SJCRH30 (cell line): ENCODE data around the gene GP1BA. TPM values are rescaled to one million over a fixed set of nuclear protein-coding genes. Genes with fewer than 3 reads are reported as not detected.
"Not testable (repeated sequence)": the region's sequence is repeated elsewhere in the genome, so short reads cannot be mapped to it uniquely, and the experiment has no call there.

Experiments used
- DNase-seq, 2 experiments: peaks; one replicate each; pipeline ENCODE4 v3.0.0-alpha.2; 2015 to 2020
- H3K27ac ChIP-seq: fragments of 250-450 bp; sonication (Bioruptor Pico); 2 replicates; pipeline ENCODE4 v1.5.1; 2020; ENCODE audit warnings: mild to moderate bottlenecking, moderate library complexity
- H3K27me3 ChIP-seq: fragments of 250-450 bp; sonication (Bioruptor Pico); 2 replicates; pipeline ENCODE4 v1.5.1; 2020; ENCODE audit warnings: mild to moderate bottlenecking, moderate library complexity
- H3K36me3 ChIP-seq: fragments of 250-450 bp; sonication (Bioruptor Pico); 2 replicates; pipeline ENCODE4 v1.5.1; 2020; ENCODE audit warnings: mild to moderate bottlenecking, moderate library complexity
- H3K4me1 ChIP-seq: fragments of 250-450 bp; sonication (Bioruptor Pico); 2 replicates; pipeline ENCODE4 v1.5.1; 2020; ENCODE audit warnings: mild to moderate bottlenecking, moderate library complexity
- H3K4me3 ChIP-seq: fragments of 250-450 bp; sonication (Bioruptor Pico); 2 replicates; pipeline ENCODE4 v1.5.1; 2020; ENCODE audit warnings: mild to moderate bottlenecking, moderate library complexity
- H3K9me3 ChIP-seq: fragments of 250-450 bp; sonication (Bioruptor Pico); replicated peaks from 2 replicates; pipeline ENCODE4 v1.5.1; 2020; ENCODE audit warnings: mild to moderate bottlenecking, moderate library complexity
- total RNA-seq: library from RNA; depleted of rRNA; stranded (reverse); fragments of >200 nt; shearing (Covaris generic); gene quantifications from 2 replicates; pipeline ENCODE4 v1.2.3, GENCODE V29; 2014

GP1BA gene
- total RNA-seq, 1 experiment from 2014 or later: not detected

DNA sequence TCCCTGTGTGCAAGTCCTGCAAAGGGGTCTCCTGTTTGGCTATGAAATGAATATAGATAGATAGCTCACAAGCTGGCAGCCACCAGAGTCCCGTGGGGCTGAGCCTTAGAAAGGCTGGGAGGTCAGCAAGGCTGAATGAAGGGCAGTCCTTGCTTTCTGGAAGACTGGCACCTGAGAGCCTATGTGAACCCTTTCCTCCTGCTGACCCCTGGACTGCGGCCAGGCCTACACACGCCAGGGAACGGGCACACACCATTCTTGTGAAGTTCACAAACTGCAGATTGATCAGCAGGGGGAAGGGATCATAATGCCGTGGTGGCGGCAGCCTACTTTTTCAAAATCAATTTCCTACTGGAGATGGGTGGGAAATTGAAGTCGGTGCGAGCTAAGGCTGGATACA lies 33.7 kb upstream of the GP1BA start:
- Histone ChIP-seq H3K4me3 (no peak overlapping the region), H3K4me1 (peaks cover 6% of the 10 kb centered on the region), H3K36me3 (no peaks in the 10 kb centered on the region), H3K27ac (no peak overlapping the region), H3K27me3 (no peaks in the 10 kb centered on the region), H3K9me3 (no peaks in the 10 kb centered on the region)
- no peak for DNase-seq

DNA sequence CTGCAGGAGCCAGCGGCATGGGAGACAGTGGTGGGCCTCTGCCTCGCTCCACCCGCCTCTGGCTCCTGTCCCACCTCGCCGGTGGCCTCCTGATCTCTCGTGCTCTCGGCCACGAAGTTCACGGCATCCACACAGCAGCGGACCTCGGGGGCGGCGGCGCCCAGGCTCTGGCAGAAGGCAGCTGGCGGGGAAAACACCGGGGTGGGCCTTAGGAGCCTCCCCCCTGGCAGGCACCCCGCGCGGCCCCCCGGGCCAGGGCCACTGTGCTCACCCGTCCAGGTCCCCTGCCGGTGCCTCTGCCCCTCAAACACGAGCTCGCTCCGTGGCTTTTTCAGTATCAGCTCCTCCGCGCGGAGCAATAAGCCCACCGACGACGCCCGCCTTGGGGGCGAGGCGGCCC lies 33.1 kb upstream of the GP1BA start:
- no peak for DNase-seq
- Histone ChIP-seq H3K4me1 (peaks cover 6% of the 10 kb centered on the region), H3K9me3 (no peaks in the 10 kb centered on the region), H3K27ac (no peak overlapping the region), H3K36me3 (no peaks in the 10 kb centered on the region), H3K4me3 (no peak overlapping the region), H3K27me3 (no peaks in the 10 kb centered on the region)

DNA sequence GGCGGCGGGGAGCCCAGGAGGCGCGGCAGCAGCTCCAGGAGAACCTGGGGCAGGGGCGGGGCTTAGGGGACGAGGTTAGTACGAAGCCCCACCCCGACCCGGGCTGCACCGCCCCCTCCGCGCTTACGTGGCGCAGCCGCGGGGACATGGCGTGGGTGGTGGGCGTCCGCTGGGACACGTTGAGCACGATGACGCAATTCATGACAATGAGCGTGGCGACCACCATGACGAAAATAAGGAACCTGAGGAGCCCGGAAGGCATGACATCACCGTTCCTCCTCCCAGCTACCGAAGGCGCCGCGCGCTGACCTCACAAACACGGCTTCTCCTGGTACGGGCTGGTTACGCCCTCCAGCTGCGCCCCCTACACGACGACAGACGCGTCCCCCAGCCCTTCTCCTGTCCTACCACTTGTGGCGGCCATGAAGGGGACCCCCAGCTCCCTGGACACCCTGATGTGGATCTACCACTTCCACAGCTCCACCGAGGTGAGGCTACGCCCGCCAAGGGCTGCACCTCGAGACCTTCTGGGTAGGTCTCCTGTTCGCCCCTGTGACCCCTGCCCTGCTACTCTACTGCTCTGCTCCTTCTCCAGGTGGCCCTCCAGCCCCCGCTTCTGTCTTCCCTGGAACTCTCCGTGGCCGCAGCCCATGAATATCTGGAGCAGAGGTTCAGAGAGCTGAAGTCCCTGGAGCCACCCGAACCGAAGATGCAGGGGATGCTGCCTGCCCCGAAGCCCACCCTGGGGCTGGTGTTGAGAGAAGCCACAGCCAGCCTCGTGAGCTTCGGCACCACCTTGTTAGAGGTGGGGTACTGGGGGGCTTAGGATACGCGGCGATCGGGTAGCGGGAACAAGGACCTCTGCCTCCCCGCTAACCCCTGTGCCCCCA lies 32.5 kb upstream of the GP1BA start, which contains the start of gene C17orf107:
C17orf107 (plus strand) TSS at position 196 of the 890 bp plus-strand sequence; CDS start at position 423, 227 bp downstream.
- H3K4me3 ChIP-seq: no peak within 1 kb of the TSS
- peaks cover 6% of the 10 kb centered on the region for H3K4me1 ChIP-seq
- DNase-seq: no peak
- no peaks in the 10 kb centered on the region for H3K36me3 ChIP-seq
- no peak within 1 kb of the TSS for H3K27ac ChIP-seq
- H3K27me3 ChIP-seq: no peaks in the 10 kb centered on the region
- H3K9me3 ChIP-seq: no peaks in the 10 kb centered on the region

DNA sequence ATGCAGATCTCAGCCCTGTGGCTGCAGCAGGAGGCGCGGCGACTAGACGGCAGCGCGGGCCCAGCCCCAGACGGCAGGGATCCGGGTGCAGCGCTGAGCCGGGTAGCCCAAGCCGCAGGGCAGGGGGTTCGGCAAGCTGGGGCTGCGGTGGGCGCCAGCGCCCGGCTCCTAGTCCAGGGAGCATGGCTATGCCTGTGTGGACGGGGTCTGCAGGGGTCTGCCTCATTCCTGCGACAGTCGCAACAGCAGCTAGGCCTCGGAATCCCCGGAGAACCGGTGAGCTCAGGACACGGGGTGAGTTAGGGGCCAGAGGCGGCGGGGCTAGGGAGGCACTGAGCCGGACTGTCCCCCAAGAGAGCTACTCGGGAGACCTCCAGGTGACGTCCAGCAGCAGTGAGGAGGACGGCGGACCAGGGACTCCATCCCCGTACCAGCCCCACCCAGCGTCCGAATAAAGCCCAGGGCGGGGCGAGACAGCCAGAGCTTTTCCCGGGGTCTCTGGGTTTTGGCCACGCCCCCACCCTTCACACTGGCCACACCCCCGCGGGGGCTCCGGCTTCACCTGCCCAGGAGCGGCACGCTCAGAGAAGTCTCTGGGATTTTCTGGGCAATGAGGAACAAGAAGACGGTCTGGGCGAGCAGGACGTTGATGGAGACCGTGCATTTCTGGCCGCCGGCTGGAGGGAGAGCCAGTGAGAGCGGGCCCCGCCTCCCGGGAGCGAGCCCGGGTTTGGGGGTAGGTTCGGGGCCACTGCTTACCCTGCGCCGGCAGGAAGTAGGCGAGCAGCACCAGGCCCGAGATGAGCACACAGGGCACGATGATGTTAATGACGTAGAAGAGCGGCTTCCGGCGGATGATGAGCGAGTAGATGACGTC lies 31.6 kb upstream of the GP1BA start:
- DNase-seq: no peak
- Histone ChIP-seq H3K9me3 (no peaks in the 10 kb centered on the region), H3K4me3 (no peak overlapping the region), H3K27ac (no peak overlapping the region), H3K36me3 (no peaks in the 10 kb centered on the region), H3K4me1 (peaks cover 6% of the 10 kb centered on the region), H3K27me3 (no peaks in the 10 kb centered on the region)

DNA sequence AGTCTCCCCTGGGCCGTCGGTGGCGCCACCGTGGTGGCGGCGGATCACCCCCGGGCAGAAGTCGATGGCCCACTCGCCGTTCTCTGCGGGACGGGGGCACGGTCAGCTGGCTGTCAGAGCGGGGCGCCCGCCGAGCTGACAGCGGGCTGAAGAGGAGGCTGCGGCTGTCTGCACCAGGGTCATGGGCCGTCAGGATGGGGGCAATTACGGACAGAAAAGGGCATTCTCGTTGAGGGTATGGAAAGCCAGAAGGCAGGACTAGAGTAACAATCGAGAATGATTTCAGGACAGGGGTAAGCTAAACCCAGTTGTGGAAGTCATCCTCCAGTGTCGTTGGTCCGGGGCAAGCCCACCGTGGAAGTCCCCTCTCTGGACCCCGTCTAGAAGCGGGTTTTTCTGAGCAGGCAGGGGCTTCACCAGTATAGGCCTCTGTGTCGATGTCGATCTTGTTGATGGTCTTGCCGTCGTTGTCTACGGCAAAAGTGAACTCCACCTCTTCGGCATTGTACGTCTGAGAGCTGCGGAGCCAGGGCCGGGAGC lies 30.9 kb upstream of the GP1BA start:
- Histone ChIP-seq H3K4me1 (peaks cover 6% of the 10 kb centered on the region), H3K4me3 (no peak overlapping the region), H3K9me3 (no peaks in the 10 kb centered on the region), H3K27me3 (no peaks in the 10 kb centered on the region), H3K36me3 (no peaks in the 10 kb centered on the region), H3K27ac (no peak overlapping the region)
- no peak for DNase-seq

DNA sequence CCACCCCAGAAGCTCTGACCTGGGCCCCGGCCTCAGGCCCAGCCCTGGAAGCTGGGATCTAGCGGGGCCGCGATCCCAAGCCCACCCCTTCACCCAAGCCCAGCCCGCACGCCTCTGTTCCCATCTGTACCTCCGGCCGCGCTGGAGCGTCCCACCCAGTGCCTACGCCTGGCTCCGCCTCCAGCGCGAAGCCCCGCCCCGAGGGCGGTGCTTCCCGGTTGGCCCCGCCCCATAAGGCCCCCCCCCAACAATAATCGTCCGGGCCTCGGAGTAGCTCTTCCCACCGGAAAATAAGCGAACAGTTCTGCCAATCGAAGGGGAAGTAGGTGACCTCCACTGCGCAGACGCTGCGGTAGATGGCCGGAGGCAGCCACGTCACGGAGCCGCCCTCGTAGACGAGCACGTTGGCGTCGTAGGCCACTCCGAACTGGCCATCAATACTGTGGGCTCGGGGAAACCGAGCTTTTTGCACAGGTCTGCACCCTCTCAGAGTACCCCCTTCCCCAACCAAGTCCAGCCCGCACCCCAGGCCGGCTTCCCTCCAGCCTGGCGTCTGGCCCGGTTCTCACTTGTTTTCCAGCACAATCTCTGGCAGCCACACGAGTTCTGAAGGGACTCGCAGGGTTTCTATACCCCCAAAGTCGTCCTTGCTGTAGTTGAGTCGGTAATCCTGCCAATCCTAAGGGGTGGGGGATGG lies 30.3 kb upstream of the GP1BA start:
- Histone ChIP-seq H3K27ac (no peak overlapping the region), H3K4me1 (peaks cover 6% of the 10 kb centered on the region), H3K36me3 (no peaks in the 10 kb centered on the region), H3K27me3 (no peaks in the 10 kb centered on the region), H3K4me3 (no peak overlapping the region), H3K9me3 (no peaks in the 10 kb centered on the region)
- DNase-seq: no peak

DNA sequence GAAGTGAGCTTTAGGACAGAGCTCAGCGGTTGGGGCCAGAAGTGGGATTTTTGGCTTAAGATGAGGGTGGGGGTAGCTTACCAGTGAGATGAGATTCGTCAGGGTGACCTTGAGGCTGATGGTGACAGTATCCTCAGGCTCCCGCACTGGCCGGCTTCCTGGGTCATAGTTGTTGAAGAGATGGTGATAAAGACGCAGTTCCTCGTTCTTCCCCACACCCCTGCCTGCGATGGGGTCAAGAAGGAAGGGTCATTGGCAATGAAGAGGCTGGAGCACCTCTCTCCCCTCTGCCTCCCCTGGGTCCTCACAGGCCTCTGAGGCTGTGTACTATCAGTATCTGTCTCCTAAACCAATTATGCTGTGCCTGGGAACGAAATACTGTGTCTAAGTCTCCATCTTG lies 29.5 kb upstream of the GP1BA start:
- Histone ChIP-seq H3K27ac (no peak overlapping the region), H3K4me1 (peaks cover 6% of the 10 kb centered on the region), H3K36me3 (no peaks in the 10 kb centered on the region), H3K9me3 (no peaks in the 10 kb centered on the region), H3K4me3 (no peak overlapping the region), H3K27me3 (no peaks in the 10 kb centered on the region)
- DNase-seq: no peak

DNA sequence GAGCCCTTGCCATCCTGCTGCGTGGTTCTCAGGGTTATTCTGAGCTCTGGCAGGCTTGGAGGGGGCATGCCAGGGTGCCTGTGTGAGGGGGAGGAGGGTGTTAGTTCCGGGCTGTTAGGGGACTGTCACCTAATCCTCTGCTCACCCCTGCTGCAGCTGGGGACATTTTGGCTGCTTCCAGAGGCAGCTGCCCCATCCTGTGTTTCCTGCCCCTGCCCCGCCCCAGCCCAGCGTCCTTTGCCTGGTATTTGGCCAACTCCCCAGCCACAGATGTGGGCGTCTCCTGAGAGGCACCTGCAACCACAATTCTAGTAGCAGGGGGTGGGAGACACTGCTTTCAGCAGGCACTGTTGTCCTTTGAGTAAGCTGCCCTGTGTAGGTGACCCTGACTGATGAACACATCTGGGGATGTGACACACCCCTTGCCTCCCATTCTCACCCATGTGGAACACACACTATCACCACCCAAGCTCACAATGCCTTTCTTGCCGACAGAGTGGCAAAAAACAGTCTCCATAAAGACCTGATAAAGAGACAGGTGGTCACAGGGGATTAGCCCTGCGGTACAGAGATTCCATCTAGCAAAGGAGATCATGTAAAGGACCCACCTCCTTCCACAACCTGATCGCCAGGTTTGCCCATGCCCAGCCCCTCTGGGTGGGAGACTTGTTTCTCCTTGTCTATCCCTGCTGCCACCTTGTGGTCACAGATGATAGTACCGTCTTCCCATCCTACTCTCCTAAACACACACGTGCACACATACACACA lies 28.8 kb upstream of the GP1BA start, which contains the start of gene CHRNE:
CHRNE (minus strand) TSS at position 48 of the 768 bp plus-strand sequence; CDS start at position 13, 35 bp downstream.
- Histone ChIP-seq H3K36me3 (no peaks in the 10 kb centered on the region), H3K4me3 (no peak within 1 kb of the TSS), H3K9me3 (no peaks in the 10 kb centered on the region), H3K27ac (no peak within 1 kb of the TSS), H3K4me1 (peaks cover 8% of the 10 kb centered on the region), H3K27me3 (no peaks in the 10 kb centered on the region)
- DNase-seq: peak; percentile 66 to 79

DNA sequence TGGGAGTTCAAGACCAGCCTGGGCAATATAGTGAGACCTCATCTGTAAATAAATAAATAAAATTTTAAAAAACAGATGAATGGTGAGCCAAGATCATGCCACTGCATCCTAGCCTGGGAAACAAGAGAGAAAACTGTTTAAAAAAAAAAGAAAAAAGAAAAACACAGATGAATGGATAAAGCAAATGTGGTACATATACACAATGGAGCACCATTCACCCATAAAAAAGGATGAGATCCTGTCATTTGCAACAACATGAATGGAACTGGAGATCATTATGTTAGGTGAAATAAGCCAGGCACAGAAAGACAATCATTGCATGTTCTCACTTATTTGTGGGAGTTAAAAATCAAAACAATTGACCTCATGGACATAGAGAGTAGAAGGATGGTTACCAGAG lies 25.4 kb upstream of the GP1BA start:
- peaks cover 14% of the 10 kb centered on the region for H3K4me1 ChIP-seq
- not testable (repeated sequence) for H3K36me3 ChIP-seq, H3K9me3 ChIP-seq, H3K27ac ChIP-seq, H3K27me3 ChIP-seq, DNase-seq, H3K4me3 ChIP-seq

DNA sequence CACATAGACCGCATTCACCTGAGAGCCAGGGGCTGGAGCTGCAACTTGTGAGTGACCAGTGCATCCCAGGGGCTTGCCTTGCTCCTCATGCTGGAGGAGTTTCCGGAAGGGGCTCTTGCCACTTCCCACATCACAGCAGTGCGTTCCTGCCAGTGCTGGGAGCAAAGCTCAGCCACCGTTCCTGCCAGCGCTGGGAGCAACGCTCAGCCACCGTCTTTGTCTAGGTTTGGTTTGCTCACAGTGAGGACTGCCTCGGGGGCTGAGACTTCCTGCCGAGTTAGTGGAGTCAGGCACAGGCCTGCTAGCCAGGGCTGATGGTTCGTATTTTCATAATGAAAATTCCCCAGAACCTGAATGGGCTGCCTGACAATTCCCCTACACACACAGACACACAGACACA lies 23.8 kb upstream of the GP1BA start:
- DNase-seq: peak; percentile 55 to 70
- Histone ChIP-seq H3K27ac (peak overlapping the region; percentile 47), H3K36me3 (no peaks in the 10 kb centered on the region), H3K4me3 (peak overlapping the region; percentile 19), H3K9me3 (no peaks in the 10 kb centered on the region), H3K4me1 (peaks cover 9% of the 10 kb centered on the region), H3K27me3 (no peaks in the 10 kb centered on the region)

DNA sequence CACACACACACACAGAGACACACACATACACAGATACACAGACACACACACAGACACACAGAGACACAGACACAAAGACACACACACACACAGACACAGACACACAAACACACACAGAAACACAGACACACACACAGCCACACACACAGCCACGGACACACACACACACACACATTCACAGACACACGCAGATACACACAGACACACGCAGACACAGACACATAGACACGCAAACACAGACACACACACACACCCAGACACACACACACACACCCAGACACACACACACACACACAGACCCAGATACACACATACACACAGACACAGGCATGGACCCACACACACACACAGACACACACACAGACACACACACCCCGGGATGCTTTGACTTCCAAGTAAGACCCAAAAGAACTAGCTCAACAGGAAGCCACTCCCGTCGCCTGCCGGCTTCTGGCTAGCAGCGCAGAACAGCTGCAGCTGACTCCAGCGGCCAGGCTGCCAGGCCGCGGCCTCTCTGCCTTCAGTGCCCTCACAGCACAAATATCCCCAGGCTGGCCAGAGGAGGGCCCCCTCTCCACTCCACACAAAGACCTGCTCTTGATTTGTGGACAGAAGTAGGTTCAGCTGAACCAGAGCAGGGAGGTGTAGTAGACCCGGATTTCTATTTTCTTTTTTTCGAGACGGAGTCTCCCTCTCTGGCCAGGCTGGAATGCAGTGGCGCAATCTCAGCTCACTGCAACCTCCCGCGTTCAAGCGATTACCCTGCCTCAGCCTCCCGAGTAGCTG lies 23.2 kb upstream of the GP1BA start:
- Histone ChIP-seq H3K9me3 (no peaks in the 10 kb centered on the region), H3K27me3 (no peaks in the 10 kb centered on the region), H3K4me3 (peak overlapping the region; percentile 19), H3K36me3 (no peaks in the 10 kb centered on the region), H3K4me1 (peaks cover 8% of the 10 kb centered on the region), H3K27ac (peak overlapping the region; percentile 47)
- peak; percentile 88 to 91 for DNase-seq

DNA sequence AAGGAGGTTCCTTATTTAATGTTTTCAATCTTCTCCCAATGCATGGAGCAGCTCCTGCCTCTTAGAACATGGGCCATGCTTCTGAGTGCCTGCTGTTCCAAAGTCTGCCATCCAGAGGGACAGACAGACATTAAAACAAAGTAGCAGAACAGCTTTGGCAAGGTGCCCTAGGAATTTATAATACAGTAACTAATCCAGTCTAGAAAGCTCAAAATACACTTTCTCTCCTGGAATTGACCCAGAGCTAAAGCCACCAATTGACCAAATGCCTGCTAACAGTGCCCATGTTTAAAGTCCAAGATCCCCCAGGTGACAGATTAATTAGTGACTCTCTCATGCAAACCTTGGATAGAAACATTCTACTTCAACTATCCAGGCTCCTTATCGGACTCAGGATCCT lies 18.1 kb upstream of the GP1BA start:
- DNase-seq: no peak
- Histone ChIP-seq H3K4me1 (no peaks in the 10 kb centered on the region), H3K36me3 (no peaks in the 10 kb centered on the region), H3K9me3 (no peaks in the 10 kb centered on the region), H3K27me3 (no peaks in the 10 kb centered on the region), H3K27ac (no peak overlapping the region), H3K4me3 (no peak overlapping the region)

DNA sequence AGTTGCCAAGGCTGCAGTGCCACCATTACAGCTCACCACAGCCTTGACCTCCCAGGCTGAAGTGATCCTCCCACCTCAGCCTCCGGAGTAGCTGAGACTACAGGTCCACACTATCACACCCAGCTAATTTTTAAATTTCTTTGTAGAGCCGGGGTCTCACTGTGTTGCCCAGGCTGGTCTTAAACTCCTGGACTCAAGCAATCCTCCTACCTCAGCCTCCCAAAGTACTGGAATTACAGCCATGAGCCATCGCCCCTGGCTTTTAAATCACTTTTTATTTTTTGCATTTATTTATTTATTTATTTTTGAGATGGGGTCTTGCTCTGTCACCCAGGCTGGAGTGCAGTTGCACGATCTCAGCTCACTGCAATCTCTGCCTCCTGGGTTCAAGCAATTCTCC lies 17.5 kb upstream of the GP1BA start:
- not testable (repeated sequence) for H3K27me3 ChIP-seq, DNase-seq

More for the DNA sequence above, 17.5 kb upstream of the GP1BA start:
- H3K27ac ChIP-seq, H3K9me3 ChIP-seq, H3K4me3 ChIP-seq, H3K4me1 ChIP-seq, H3K36me3 ChIP-seq: not testable (repeated sequence)
